ENCODE results near the gene MAP3K20. TPM values are rescaled to one million over a fixed set of nuclear protein-coding genes. Genes with fewer than 3 reads are reported as not detected.

MAP3K20 gene
- total RNA-seq, 4 donors from 2014 or later, result 43.0 to 76.1 (median 65.2) TPM

GRCh38 chr2:173291412-173291811, 215.8 kb downstream of the MAP3K20 start:
- no peak for TF ChIP-seq CTCF (IDR thresholded peaks at IDR 0.05; ENCODE audit: low read depth)

DNA sequence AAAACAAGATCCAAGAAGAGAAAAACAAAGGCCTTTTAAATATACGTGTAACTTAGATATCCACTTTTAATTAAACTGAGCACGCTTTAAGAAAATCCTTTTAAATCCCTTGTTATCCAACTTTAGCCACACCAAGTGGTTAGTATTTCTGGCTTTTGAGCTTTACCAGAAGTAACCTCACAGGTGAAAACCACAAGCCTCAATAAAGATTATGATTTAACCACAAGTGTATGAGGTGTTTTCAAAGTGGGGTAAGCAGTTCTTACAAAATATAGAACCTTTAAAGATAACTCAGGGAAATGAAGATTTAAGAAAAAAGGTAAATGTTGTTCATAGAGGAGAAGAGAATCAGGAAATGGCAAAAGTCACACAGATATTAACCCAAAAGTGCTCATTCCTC, 220.6 kb downstream of the MAP3K20 start:
- TF ChIP-seq CTCF (IDR thresholded peaks at IDR 0.05; ENCODE audit: low read depth), result no peak

DNA sequence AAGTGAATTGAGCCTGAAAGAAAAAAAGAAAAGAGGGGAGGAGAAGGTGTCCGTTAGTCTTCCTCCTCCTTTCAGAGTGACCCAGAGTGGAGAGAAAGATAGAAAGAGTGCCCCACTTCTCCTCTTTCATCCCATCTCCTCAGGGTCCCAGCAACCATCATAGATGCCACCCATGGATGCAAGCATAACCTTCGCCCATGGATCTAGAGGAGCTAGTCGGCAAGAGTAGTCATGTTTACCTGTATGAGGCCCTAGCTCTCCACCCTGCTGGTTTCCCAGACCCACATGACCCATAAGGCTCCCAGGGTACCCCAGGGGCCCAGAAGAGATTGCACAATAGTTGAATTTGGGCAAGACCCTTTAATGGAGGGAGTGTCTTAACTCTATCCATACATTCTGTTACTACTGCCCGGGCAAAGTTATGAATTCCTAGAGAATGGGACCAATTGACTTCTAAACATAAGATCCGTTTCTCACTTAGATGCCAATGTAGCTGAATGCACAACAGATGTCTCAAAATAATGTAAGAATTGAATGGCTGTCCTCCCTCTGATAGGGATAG, 223.0 kb downstream of the MAP3K20 start:
- TF ChIP-seq CTCF (IDR thresholded peaks at IDR 0.05; ENCODE audit: low read depth), result no peak

DNA sequence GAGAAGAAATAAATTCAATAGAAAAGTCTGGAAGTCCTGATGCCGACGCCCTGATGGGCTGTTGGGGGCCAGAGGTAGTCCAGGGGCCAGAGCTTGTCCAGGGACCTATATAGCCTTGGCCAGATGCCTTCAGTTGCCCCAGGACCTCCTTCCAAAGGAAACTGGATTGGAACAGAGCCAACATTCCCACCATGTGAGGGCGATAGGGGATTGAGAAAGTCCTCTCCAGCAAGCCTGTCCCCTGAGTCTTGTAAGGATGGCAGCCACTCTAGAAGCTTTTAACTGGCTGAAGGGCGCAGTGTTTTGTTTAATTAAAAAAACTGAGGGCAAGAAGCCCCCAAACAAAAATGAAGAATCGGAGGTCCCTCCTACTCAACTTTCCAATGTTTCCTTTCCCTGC, 224.1 kb downstream of the MAP3K20 start:
- no peak for TF ChIP-seq CTCF (IDR thresholded peaks at IDR 0.05; ENCODE audit: low read depth)

- no peak for TF ChIP-seq CTCF (IDR thresholded peaks at IDR 0.05; ENCODE audit: low read depth)
Measured at GRCh38 chr2:173300458-173300857, 224.8 kb downstream of the MAP3K20 start.

- no peak for TF ChIP-seq CTCF (IDR thresholded peaks at IDR 0.05; ENCODE audit: low read depth)
Measured at GRCh38 chr2:173305303-173305702, 229.7 kb downstream of the MAP3K20 start.

- TF ChIP-seq CTCF (IDR thresholded peaks at IDR 0.05; ENCODE audit: low read depth), result no peak
Measured at GRCh38 chr2:173307293-173307692, 231.6 kb downstream of the MAP3K20 start.
